ENCODE data around the gene ARFGAP1. TPM values are rescaled to one million over a fixed set of nuclear protein-coding genes. Genes with fewer than 3 reads are reported as not detected.

Gene ARFGAP1
- total and polyA plus RNA-seq, 2 experiments from 2014 or later: 41.5 to 95.5 TPM

GRCh38 chr20:63232235-63233060 is 40.2 kb upstream of the ARFGAP1 start (continued):
- TF ChIP-seq, protein P1, sequence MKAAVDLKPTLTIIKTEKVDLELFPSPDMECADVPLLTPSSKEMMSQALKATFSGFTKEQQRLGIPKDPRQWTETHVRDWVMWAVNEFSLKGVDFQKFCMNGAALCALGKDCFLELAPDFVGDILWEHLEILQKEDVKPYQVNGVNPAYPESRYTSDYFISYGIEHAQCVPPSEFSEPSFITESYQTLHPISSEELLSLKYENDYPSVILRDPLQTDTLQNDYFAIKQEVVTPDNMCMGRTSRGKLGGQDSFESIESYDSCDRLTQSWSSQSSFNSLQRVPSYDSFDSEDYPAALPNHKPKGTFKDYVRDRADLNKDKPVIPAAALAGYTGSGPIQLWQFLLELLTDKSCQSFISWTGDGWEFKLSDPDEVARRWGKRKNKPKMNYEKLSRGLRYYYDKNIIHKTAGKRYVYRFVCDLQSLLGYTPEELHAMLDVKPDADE (IDR thresholded peaks at IDR 0.05): no peak
- TF ChIP-seq CTCF (conservative IDR thresholded peaks at IDR 0.05; ENCODE audit: low read depth in 2 of 2) (no peak), CREB1 (CRISPR knock-in tag; IDR thresholded peaks at IDR 0.05; ENCODE audit: low read depth) (no peak), ZNF331 (CRISPR knock-in tag; IDR thresholded peaks at IDR 0.05; ENCODE audit: low read depth) (no peak), POLR2AphosphoS5 (IDR thresholded peaks at IDR 0.05; ENCODE audit: low read depth) (no peak)
- TF ChIP-seq, protein P2, sequence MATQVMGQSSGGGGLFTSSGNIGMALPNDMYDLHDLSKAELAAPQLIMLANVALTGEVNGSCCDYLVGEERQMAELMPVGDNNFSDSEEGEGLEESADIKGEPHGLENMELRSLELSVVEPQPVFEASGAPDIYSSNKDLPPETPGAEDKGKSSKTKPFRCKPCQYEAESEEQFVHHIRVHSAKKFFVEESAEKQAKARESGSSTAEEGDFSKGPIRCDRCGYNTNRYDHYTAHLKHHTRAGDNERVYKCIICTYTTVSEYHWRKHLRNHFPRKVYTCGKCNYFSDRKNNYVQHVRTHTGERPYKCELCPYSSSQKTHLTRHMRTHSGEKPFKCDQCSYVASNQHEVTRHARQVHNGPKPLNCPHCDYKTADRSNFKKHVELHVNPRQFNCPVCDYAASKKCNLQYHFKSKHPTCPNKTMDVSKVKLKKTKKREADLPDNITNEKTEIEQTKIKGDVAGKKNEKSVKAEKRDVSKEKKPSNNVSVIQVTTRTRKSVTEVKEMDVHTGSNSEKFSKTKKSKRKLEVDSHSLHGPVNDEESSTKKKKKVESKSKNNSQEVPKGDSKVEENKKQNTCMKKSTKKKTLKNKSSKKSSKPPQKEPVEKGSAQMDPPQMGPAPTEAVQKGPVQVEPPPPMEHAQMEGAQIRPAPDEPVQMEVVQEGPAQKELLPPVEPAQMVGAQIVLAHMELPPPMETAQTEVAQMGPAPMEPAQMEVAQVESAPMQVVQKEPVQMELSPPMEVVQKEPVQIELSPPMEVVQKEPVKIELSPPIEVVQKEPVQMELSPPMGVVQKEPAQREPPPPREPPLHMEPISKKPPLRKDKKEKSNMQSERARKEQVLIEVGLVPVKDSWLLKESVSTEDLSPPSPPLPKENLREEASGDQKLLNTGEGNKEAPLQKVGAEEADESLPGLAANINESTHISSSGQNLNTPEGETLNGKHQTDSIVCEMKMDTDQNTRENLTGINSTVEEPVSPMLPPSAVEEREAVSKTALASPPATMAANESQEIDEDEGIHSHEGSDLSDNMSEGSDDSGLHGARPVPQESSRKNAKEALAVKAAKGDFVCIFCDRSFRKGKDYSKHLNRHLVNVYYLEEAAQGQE (IDR thresholded peaks at IDR 0.05; ENCODE audit: unreplicated experiment): no peak

DNA sequence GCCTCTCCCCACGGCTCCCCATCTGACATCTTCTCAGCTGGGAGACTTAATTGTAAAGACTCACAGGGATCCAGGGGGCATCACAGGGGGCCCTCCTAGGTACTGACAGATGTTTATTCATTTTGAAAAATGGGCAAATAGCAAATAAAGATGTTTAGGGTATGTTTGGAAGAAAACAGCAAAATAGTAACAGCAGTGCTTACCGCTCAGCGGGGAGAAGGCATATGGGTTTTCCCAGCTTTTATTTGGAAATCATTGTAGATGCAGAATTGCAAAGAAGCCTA is 39.6 kb upstream of the ARFGAP1 start:
- DNase-seq (ENCODE audit: low spot score) (no peak), ATAC-seq (no peak)
- Histone ChIP-seq H3K27me3 (ENCODE audit: insufficient read depth) (0 out of 2 replicates have a peak, but pooled peaks cover 3% of the 10 kb centered on the region), H2AFZ (no peak overlapping the region), H3K27ac (ENCODE audit: low read depth) (no peak overlapping the region), H4K20me1 (replicated peaks; ENCODE audit: insufficient read depth) (no peaks in the 10 kb centered on the region), H3F3A (replicated peaks; ENCODE audit: low read depth) (peaks cover 7% of the 10 kb centered on the region; the same call in 1 of the 2 replicates), H3K4me1 (ENCODE audit: insufficient read depth) (peaks cover 36% of the 10 kb centered on the region), H3K36me3 (ENCODE audit: insufficient read depth) (no peaks in the 10 kb centered on the region), H3K79me2 (replicated peaks; ENCODE audit: insufficient read depth) (no peaks in the 10 kb centered on the region), H3K4me3 (no peak overlapping the region), H3K4me2 (no peak overlapping the region), H3K9me2 (ENCODE audit: insufficient read depth) (no peaks in the 10 kb centered on the region)
- no peaks in the 10 kb centered on the region; the same call in 2 of the 3 replicates for H3K9me3 Mint-ChIP-seq
- H3K27me3 Mint-ChIP-seq (ENCODE audit: insufficient read depth, low read depth, poor library complexity): peaks cover 25% of the 10 kb centered on the region
- H3K4me1 Mint-ChIP-seq: peaks cover 46% of the 10 kb centered on the region
- H3K27ac Mint-ChIP-seq: no peak overlapping the region
- no peaks in the 10 kb centered on the region for H3K36me3 Mint-ChIP-seq (ENCODE audit: low read depth)
- no peak overlapping the region; the same call in 2 of the 3 replicates for H3K4me3 Mint-ChIP-seq
- TF ChIP-seq EZH2 (IDR thresholded peaks at IDR 0.05; ENCODE audit: low read depth, unreplicated experiment) (no peak), POLR2AphosphoS5 (IDR thresholded peaks at IDR 0.05; ENCODE audit: low read depth) (no peak), CREB1 (CRISPR knock-in tag; IDR thresholded peaks at IDR 0.05; ENCODE audit: low read depth) (no peak), NANOG (IDR thresholded peaks at IDR 0.05; ENCODE audit: borderline replicate concordance) (no peak), ZNF331 (CRISPR knock-in tag; IDR thresholded peaks at IDR 0.05; ENCODE audit: low read depth) (no peak), ZNF114 (CRISPR knock-in tag; IDR thresholded peaks at IDR 0.05) (no peak), JUNB (IDR thresholded peaks at IDR 0.05; ENCODE audit: unreplicated experiment) (no peak), STAT1 (IDR thresholded peaks at IDR 0.05; ENCODE audit: unreplicated experiment) (no peak)
- TF ChIP-seq, protein P3, sequence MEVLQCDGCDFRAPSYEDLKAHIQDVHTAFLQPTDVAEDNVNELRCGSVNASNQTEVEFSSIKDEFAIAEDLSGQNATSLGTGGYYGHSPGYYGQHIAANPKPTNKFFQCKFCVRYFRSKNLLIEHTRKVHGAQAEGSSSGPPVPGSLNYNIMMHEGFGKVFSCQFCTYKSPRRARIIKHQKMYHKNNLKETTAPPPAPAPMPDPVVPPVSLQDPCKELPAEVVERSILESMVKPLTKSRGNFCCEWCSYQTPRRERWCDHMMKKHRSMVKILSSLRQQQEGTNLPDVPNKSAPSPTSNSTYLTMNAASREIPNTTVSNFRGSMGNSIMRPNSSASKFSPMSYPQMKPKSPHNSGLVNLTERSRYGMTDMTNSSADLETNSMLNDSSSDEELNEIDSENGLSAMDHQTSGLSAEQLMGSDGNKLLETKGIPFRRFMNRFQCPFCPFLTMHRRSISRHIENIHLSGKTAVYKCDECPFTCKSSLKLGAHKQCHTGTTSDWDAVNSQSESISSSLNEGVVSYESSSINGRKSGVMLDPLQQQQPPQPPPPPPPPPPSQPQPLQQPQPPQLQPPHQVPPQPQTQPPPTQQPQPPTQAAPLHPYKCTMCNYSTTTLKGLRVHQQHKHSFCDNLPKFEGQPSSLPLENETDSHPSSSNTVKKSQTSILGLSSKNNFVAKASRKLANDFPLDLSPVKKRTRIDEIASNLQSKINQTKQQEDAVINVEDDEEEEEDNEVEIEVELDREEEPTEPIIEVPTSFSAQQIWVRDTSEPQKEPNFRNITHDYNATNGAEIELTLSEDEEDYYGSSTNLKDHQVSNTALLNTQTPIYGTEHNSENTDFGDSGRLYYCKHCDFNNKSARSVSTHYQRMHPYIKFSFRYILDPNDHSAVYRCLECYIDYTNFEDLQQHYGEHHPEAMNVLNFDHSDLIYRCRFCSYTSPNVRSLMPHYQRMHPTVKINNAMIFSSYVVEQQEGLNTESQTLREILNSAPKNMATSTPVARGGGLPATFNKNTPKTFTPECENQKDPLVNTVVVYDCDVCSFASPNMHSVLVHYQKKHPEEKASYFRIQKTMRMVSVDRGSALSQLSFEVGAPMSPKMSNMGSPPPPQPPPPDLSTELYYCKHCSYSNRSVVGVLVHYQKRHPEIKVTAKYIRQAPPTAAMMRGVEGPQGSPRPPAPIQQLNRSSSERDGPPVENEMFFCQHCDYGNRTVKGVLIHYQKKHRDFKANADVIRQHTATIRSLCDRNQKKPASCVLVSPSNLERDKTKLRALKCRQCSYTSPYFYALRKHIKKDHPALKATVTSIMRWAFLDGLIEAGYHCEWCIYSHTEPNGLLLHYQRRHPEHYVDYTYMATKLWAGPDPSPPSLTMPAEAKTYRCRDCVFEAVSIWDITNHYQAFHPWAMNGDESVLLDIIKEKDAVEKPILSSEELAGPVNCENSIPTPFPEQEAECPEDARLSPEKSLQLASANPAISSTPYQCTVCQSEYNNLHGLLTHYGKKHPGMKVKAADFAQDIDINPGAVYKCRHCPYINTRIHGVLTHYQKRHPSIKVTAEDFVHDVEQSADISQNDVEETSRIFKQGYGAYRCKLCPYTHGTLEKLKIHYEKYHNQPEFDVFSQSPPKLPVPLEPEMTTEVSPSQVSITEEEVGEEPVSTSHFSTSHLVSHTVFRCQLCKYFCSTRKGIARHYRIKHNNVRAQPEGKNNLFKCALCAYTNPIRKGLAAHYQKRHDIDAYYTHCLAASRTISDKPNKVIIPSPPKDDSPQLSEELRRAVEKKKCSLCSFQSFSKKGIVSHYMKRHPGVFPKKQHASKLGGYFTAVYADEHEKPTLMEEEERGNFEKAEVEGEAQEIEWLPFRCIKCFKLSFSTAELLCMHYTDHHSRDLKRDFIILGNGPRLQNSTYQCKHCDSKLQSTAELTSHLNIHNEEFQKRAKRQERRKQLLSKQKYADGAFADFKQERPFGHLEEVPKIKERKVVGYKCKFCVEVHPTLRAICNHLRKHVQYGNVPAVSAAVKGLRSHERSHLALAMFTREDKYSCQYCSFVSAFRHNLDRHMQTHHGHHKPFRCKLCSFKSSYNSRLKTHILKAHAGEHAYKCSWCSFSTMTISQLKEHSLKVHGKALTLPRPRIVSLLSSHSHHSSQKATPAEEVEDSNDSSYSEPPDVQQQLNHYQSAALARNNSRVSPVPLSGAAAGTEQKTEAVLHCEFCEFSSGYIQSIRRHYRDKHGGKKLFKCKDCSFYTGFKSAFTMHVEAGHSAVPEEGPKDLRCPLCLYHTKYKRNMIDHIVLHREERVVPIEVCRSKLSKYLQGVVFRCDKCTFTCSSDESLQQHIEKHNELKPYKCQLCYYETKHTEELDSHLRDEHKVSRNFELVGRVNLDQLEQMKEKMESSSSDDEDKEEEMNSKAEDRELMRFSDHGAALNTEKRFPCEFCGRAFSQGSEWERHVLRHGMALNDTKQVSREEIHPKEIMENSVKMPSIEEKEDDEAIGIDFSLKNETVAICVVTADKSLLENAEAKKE (CRISPR knock-in tag; IDR thresholded peaks at IDR 0.05): no peak
